B cell (primary cell): ENCODE results near the gene NCOR1. TPM values are rescaled to one million over a fixed set of nuclear protein-coding genes. Genes with fewer than 3 reads are reported as not detected.

Experiments
- ATAC-seq: fragments of 200-7000 bp; cut with Tn5 transposase; one replicate; pipeline ENCODE4 v1.10.0; 2021; ENCODE audit warnings: low read depth, mild to moderate bottlenecking, moderate number of reproducible peaks, moderate library complexity
- CTCF ChIA-PET: fragments of 350-600 bp; sonication (Branson Sonifier 250); formaldehyde crosslinking; loops from one replicate; lab custom pipeline; 2021; ENCODE audit warnings: antibody characterized with exemption, inconsistent platforms; lab: Charles Lee
- POLR2A ChIA-PET: fragments of 350-600 bp; sonication (Branson Sonifier 250); formaldehyde crosslinking; loops from one replicate; lab custom pipeline; 2021; ENCODE audit warnings: antibody characterized with exemption; lab: Charles Lee
- DNase-seq: peaks from one replicate; pipeline ENCODE4 v3.0.0; 2013
- H2AFZ ChIP-seq: 2 replicates; pipeline ENCODE4 v1.6.1; 2012; ENCODE audit warnings: mild to moderate bottlenecking, low read depth, low read length; ENCODE audit not compliant: insufficient read depth, poor library complexity, severe bottlenecking
- H3K27ac ChIP-seq, 2 donors: 1 replicate in 1 of 2; 2 replicates in 1 of 2; pipeline ENCODE4 v1.5.1; 2012 to 2013; ENCODE audit warnings: low read length in 2 of 2, mild to moderate bottlenecking in 2 of 2, moderate library complexity in 1 of 2
- H3K27me3 ChIP-seq, 4 experiments: fragments of 200-600 bp in 1 of 4; sonication (generic) in 1 of 4; replicated peaks in 1 of 4; 1 replicate in 2 of 4; 2 replicates in 2 of 4; pipeline versions ENCODE4 v1.6.1 to v1.7.0; 2013 to 2016; ENCODE audit warnings: low read length in 3 of 4, mild to moderate bottlenecking in 2 of 4, mixed read lengths in 1 of 4, moderate library complexity in 1 of 4; ENCODE audit not compliant: insufficient read depth in 4 of 4, control insufficient read depth in 3 of 4; ENCODE audit errors: control extremely low read depth in 1 of 4
- H3K36me3 ChIP-seq, 2 experiments: replicated peaks in 1 of 2; 1 replicate in 1 of 2; 2 replicates in 1 of 2; pipeline versions ENCODE4 v1.6.1 to v1.7.1; 2013; ENCODE audit warnings: low read length in 1 of 2; ENCODE audit not compliant: insufficient read depth in 2 of 2, control insufficient read depth in 1 of 2; ENCODE audit errors: control extremely low read depth in 1 of 2, extremely low read depth in 1 of 2
- H3K4me1 ChIP-seq, 2 donors: fragments of 200-600 bp in 1 of 2; sonication (generic) in 1 of 2; 1 replicate in 1 of 2; 2 replicates in 1 of 2; pipeline versions ENCODE4 v1.5.1 to v1.6.1; 2013 to 2017; ENCODE audit warnings: low read length in 2 of 2; ENCODE audit not compliant: control insufficient read depth in 2 of 2, insufficient read depth in 2 of 2
- H3K4me2 ChIP-seq: replicated peaks from 2 replicates; pipeline ENCODE3; 2012; ENCODE audit warnings: mild to moderate bottlenecking, low read depth, low read length; ENCODE audit not compliant: poor library complexity, severe bottlenecking
- H3K4me3 ChIP-seq, 5 experiments: fragments of 200-600 bp in 1 of 5; sonication (generic) in 1 of 5; 1 replicate in 3 of 5; 2 replicates in 2 of 5; pipeline versions ENCODE4 v1.5.1 to v1.7.0; 2011 to 2016; ENCODE audit warnings: low read length in 4 of 5, mild to moderate bottlenecking in 4 of 5, low read depth in 2 of 5, control low read depth in 1 of 5, moderate library complexity in 1 of 5; ENCODE audit not compliant: insufficient read depth in 1 of 5; ENCODE audit errors: control extremely low read depth in 1 of 5, extremely low read depth in 1 of 5
- H3K79me2 ChIP-seq: fragments of 200-600 bp; sonication (generic); one replicate; pipeline ENCODE4 v1.6.0; 2016; ENCODE audit warnings: low read length; ENCODE audit not compliant: control insufficient read depth, insufficient read depth
- H3K9ac ChIP-seq: fragments of 200-600 bp; sonication (generic); 2 replicates; pipeline ENCODE4 v1.6.1; 2017; ENCODE audit warnings: mild to moderate bottlenecking, low read length, moderate library complexity
- H3K9me3 ChIP-seq, 3 donors: one replicate each; pipeline versions ENCODE4 v1.6.1 to v1.7.1; 2013; ENCODE audit warnings: low read length in 2 of 3; ENCODE audit not compliant: control insufficient read depth in 2 of 3, insufficient read depth in 1 of 3; ENCODE audit errors: control extremely low read depth in 1 of 3
- H4K20me1 ChIP-seq: 2 replicates; pipeline ENCODE4 v1.6.0; 2012; ENCODE audit warnings: mild to moderate bottlenecking, low read length; ENCODE audit not compliant: insufficient read depth, control insufficient read depth, poor library complexity, severe bottlenecking
- H3K27ac Mint-ChIP-seq: one replicate; pipeline ENCODE4 v1.8.0; 2021; ENCODE audit warnings: mixed read lengths
- H3K27me3 Mint-ChIP-seq: one replicate; pipeline ENCODE4 v1.8.0; 2021; ENCODE audit warnings: mixed read lengths
- H3K4me1 Mint-ChIP-seq: one replicate; pipeline ENCODE4 v1.8.0; 2021; ENCODE audit warnings: mixed read lengths
- H3K4me3 Mint-ChIP-seq: one replicate; pipeline ENCODE4 v1.8.0; 2021; ENCODE audit warnings: mixed read lengths
- H3K9me3 Mint-ChIP-seq: one replicate; pipeline ENCODE4 v1.8.0; 2022; ENCODE audit warnings: mixed read lengths; ENCODE audit not compliant: insufficient read depth
- EZH2 ChIP-seq: IDR thresholded peaks from 2 replicates; pipeline ENCODE4 v1.6.1; 2012; ENCODE audit warnings: borderline replicate concordance, low read depth, mild to moderate bottlenecking, moderate library complexity, low read length; ENCODE audit not compliant: insufficient read depth, poor library complexity, severe bottlenecking
- WGBS: methylation state at CpG from one replicate; pipeline ENCODE4 v1.1.5; 2013; ENCODE audit warnings: missing lambda C conversion rate; ENCODE audit not compliant: insufficient coverage; 5-methylcytosine and 5-hydroxymethylcytosine counted together
- intact Hi-C: fragments of 100-400 bp; cut with micrococcal nuclease; formaldehyde crosslinking; loops from one replicate; pipeline ENCODE4 v1.10.0; 2022
- polyA plus RNA-seq: library from polyadenylated mRNA; depleted of rRNA; stranded (reverse); fragments of >200 nt; gene quantifications from 2 replicates; pipeline ENCODE4 v1.2.3, GENCODE V29; 2012
- total RNA-seq, 2 donors: library from RNA; stranded (reverse); fragments of 120-200 nt in 1 of 2; gene quantifications; 1 replicate in 1 of 2; 2 replicates in 1 of 2; pipeline versions ENCODE4 v1.2.3 to v1.2.4, GENCODE V29; 2013 to 2022
- TF ChIP-seq, protein P1 (sequence below): fragments of 200-600 bp; IDR thresholded peaks from one replicate; pipeline ENCODE4 v1.8.0; 2022; ENCODE audit warnings: antibody characterized with exemption, mild to moderate bottlenecking

Gene NCOR1
- total and polyA plus RNA-seq, 2 donors (not counting 1 experiment from before 2014, with no cell fraction given): 46.3 to 217 TPM

- H3K4me3 Mint-ChIP-seq: no peak overlapping the region
- H3K27ac Mint-ChIP-seq: no peak overlapping the region
- H3K9me3 ChIP-seq: peaks cover 0 to 10% (median 3%) of the 10 kb centered on the region in 3 donors
- no peak overlapping the region for H3K4me2 ChIP-seq
- no peak for TF ChIP-seq EZH2
- TF ChIP-seq, protein P1, sequence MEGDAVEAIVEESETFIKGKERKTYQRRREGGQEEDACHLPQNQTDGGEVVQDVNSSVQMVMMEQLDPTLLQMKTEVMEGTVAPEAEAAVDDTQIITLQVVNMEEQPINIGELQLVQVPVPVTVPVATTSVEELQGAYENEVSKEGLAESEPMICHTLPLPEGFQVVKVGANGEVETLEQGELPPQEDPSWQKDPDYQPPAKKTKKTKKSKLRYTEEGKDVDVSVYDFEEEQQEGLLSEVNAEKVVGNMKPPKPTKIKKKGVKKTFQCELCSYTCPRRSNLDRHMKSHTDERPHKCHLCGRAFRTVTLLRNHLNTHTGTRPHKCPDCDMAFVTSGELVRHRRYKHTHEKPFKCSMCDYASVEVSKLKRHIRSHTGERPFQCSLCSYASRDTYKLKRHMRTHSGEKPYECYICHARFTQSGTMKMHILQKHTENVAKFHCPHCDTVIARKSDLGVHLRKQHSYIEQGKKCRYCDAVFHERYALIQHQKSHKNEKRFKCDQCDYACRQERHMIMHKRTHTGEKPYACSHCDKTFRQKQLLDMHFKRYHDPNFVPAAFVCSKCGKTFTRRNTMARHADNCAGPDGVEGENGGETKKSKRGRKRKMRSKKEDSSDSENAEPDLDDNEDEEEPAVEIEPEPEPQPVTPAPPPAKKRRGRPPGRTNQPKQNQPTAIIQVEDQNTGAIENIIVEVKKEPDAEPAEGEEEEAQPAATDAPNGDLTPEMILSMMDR: no peak
- peaks cover 0 to 2% of the 10 kb centered on the region in 2 donors for H3K4me1 ChIP-seq
- ChIA-PET CTCF (interaction anchor here (0.8 kb wide), 1 partner anchor 102 kb away, joined by 3 read pairs; no protein-coding TSS in a partner anchor), POLR2A (no interaction called here)
- H3K27me3 ChIP-seq: no peaks in the 10 kb centered on the region
- no peaks in the 10 kb centered on the region for H3K27me3 Mint-ChIP-seq
- no peaks in the 10 kb centered on the region for H3K4me1 Mint-ChIP-seq
- H3K27ac ChIP-seq: no peak overlapping the region
- H3K79me2 ChIP-seq: peaks cover 9% of the 10 kb centered on the region
- no peak overlapping the region for H3K9ac ChIP-seq
- ATAC-seq: no peak
- H4K20me1 ChIP-seq: no peaks in the 10 kb centered on the region
- no peak overlapping the region for H3K4me3 ChIP-seq
- H2AFZ ChIP-seq: no peak overlapping the region
- WGBS: 77% methylated on average over 2 of the region's 3 CpGs
- DNase-seq: no peak
- no peaks in the 10 kb centered on the region for H3K9me3 Mint-ChIP-seq
- intact Hi-C loops: no loop called here
- H3K36me3 ChIP-seq: peaks cover 0 to 3% of the 10 kb centered on the region in 2 experiments
Observed at GRCh38 chr17:16261049-16261448, 45.7 kb upstream of the NCOR1 start.

DNA sequence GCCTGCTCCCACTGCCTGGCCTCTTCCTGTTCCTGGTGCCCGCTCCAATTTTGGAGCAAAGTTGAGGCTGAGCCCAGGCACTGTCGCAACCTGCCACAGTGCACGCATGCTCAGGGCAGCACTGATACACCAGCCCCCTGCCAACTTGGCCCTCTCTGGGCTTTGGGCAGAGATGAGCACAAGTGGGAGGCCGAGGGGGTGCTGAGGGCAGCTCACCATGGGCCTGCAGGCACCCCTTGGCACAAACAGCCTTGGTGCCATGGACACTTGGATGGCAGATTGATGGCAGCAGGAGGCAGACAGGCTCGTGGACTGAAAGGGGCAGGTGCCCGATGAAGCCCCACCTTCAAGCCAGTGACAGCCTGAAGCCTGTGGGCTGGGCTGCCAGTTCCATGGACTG is 44.6 kb upstream of the NCOR1 start:
- Histone ChIP-seq H3K27ac (no peak overlapping the region), H3K36me3 (peaks cover 0 to 3% of the 10 kb centered on the region in 2 experiments), H3K79me2 (peaks cover 9% of the 10 kb centered on the region), H3K4me1 (no peaks in the 10 kb centered on the region), H3K4me2 (no peak overlapping the region), H4K20me1 (no peaks in the 10 kb centered on the region), H3K9me3 (peaks cover 0 to 10% (median 3%) of the 10 kb centered on the region in 3 donors), H3K4me3 (no peak overlapping the region), H3K27me3 (no peaks in the 10 kb centered on the region), H3K9ac (no peak overlapping the region), H2AFZ (no peak overlapping the region)
- no peak for ATAC-seq
- WGBS: 100% methylated on average over 6 of the region's 6 CpGs
- no peak for DNase-seq
- TF ChIP-seq EZH2: no peak
- TF ChIP-seq, protein P1: no peak
- Mint-ChIP-seq H3K4me1 (peaks cover 1% of the 10 kb centered on the region), H3K4me3 (no peak overlapping the region), H3K9me3 (no peaks in the 10 kb centered on the region), H3K27me3 (no peaks in the 10 kb centered on the region), H3K27ac (no peak overlapping the region)
- POLR2A ChIA-PET: no interaction called here
- CTCF ChIA-PET: no interaction called here
- intact Hi-C loops: no loop called here
